Lower leg skin (tissue), 4 donors: ENCODE data around the gene RALGDS. TPM values are rescaled to one million over a fixed set of nuclear protein-coding genes. Genes with fewer than 3 reads are reported as not detected.

Source experiments
- DNase-seq, 2 donors: peaks; one replicate each; pipeline ENCODE4 v3.0.0-alpha.2; 2019; ENCODE audit warnings: low spot score in 2 of 2
- H3K4me3 ChIP-seq: fragments of 200-600 bp; sonication (generic); 2 replicates; pipeline ENCODE4 v1.5.1; 2017; ENCODE audit warnings: mild to moderate bottlenecking, low read depth; ENCODE audit not compliant: poor library complexity, severe bottlenecking
- CTCF ChIP-seq, 3 donors: fragments of 450-650 bp; IDR thresholded peaks; one replicate each; pipeline ENCODE4 v1.5.1; 2016; ENCODE audit warnings: antibody characterized with exemption in 3 of 3, mild to moderate bottlenecking in 3 of 3, moderate library complexity in 2 of 3
- POLR2A ChIP-seq, 2 donors: fragments of 450-650 bp; IDR thresholded peaks; one replicate each; pipeline ENCODE4 v1.6.1; 2016 to 2017; ENCODE audit warnings: antibody characterized with exemption in 2 of 2, mild to moderate bottlenecking in 1 of 2, moderate library complexity in 1 of 2
- WGBS, 2 donors: methylation state at CpG; one replicate each; pipeline ENCODE4 v1.1.5; 2018; 5-methylcytosine and 5-hydroxymethylcytosine counted together
- intact Hi-C: fragments of 100-400 bp; cut with DNase I; formaldehyde crosslinking; loops from one replicate; pipeline ENCODE4 v1.15.0; 2023; ENCODE audit warnings: low total_unique reads
- total RNA-seq, 4 donors: library from RNA; depleted of rRNA; stranded (reverse); fragments of >200 nt; gene quantifications; one replicate each; pipeline ENCODE4 v1.1.0, GENCODE V29; 2016

The RALGDS gene
- total RNA-seq, 4 donors from 2014 or later = 95.0 to 176 (median 123) TPM

GRCh38 chr9:133144904-133145851 is 24.1 kb upstream of the RALGDS start:
- intact Hi-C loops = loop anchor here (5.0 kb wide), 1 partner anchor 108 kb away; no protein-coding TSS in a partner anchor
- no peak overlapping the region for H3K4me3 ChIP-seq
- WGBS, 2 donors = 59 to 62% methylated on average over 19 of the region's 19 CpGs
- no peak for DNase-seq
- TF ChIP-seq CTCF (IDR thresholded peaks at IDR 0.05) (no peak), POLR2A (IDR thresholded peaks at IDR 0.05) (no peak)

GRCh38 chr9:133144142-133144903 is 23.3 kb upstream of the RALGDS start:
- TF ChIP-seq CTCF (IDR thresholded peaks at IDR 0.05) = peak in 1 of 3 donors; percentile 79
- no peak for TF ChIP-seq POLR2A (IDR thresholded peaks at IDR 0.05)
- intact Hi-C loops = loop anchor here (5.0 kb wide), 1 partner anchor 107 kb away; no protein-coding TSS in a partner anchor
- WGBS, 2 donors = 3 to 5% methylated on average over 51 to 52 of the region's 52 CpGs
- peak in 1 of 2 donors; percentile 96 for DNase-seq
- no peak overlapping the region for H3K4me3 ChIP-seq

- no peak overlapping the region for H3K4me3 ChIP-seq
- peak in 1 of 2 donors; percentile 84 for DNase-seq
- no peak for TF ChIP-seq POLR2A (IDR thresholded peaks at IDR 0.05)
- TF ChIP-seq CTCF (IDR thresholded peaks at IDR 0.05) = no peak
- 90 to 96% methylated on average over 10 to 12 of the region's 13 CpGs for WGBS, 2 donors
- intact Hi-C loops = loop anchor here (5.0 kb wide), 1 partner anchor 106 kb away; no protein-coding TSS in a partner anchor
Observed at GRCh38 chr9:133143639-133144141, 22.6 kb upstream of the RALGDS start.

GRCh38 chr9:133142684-133143622 is 21.9 kb upstream of the RALGDS start:
- WGBS, 2 donors = 58 to 59% methylated on average over 14 to 18 of the region's 18 CpGs
- DNase-seq = peak in 1 of 2 donors; percentile 85

More at GRCh38 chr9:133142684-133143622, 21.9 kb upstream of the RALGDS start:
- no peak for TF ChIP-seq CTCF (IDR thresholded peaks at IDR 0.05)
- TF ChIP-seq POLR2A (IDR thresholded peaks at IDR 0.05) = no peak
- no peak overlapping the region for H3K4me3 ChIP-seq
- intact Hi-C loops = loop anchor here (5.0 kb wide), 1 partner anchor 106 kb away; no protein-coding TSS in a partner anchor
